Measurements from ENCODE around the gene ECE2. TPM values are rescaled to one million over a fixed set of nuclear protein-coding genes. Genes with fewer than 3 reads are reported as not detected.

Gene ECE2
- total and polyA plus RNA-seq, 10 of the 15 experiments (the other 5 are each of a cell fraction or from before 2014, with no cell fraction given), result not detected

DNA sequence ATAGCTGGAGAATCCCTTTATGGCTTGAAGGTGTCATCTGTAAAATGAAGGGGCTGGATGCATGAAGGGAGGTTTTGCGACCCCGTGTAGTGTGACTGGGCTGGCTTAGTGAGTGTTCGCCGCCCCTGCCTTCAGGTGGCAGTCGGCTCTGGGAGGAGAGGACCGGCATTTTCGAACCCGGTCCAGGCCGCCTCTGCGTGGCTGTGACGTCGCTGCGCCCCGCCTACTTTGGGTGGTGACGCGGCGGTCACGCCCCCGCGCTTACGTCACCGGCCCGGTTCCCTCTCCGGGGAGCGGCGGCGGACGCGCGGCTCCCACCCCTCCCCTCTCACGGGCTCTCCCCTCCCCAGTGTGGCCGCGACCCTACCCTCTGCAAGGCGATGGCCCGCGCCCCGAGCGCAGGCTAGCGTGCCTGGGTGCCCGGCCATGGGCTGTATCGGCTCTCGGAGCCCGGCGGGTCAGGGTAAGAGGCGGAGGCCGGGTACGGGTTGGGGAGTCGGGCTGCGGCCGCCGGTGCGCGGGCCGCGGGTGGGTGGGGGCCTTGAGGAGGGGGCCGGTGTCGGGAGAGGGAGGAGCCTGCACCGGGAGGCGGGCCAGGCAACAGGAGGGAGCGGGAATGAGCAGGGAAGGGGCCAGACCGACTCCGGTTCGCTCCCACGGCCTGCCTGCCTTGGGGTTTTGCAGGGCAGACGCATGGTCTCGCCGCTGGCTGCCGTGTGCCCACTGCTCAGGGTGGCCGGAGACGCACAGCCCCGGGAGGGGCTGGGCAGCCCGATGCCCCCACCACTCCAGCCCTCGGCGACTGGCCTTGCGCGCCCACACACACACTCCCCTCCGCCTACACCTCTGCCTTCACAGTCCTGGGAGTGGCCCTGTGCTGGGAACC lies 60.1 kb downstream of the ECE2 start (continued):
- no peak for TF ChIP-seq RELB (IDR thresholded peaks at IDR 0.05; ENCODE audit: low read depth)
- peak; percentile 92 for TF ChIP-seq POLR2A (IDR thresholded peaks at IDR 0.05; ENCODE audit: low read depth, low read length)
- no peak for TF ChIP-seq BMI1 (IDR thresholded peaks at IDR 0.05; ENCODE audit: borderline replicate concordance)
- no peak for TF ChIP-seq MEF2B (IDR thresholded peaks at IDR 0.05; ENCODE audit: partially characterized antibody, poor library complexity, severe bottlenecking)

- Histone ChIP-seq H3K4me1 (ENCODE audit: control insufficient read depth, insufficient read depth, low read length) (peaks cover 11% of the 10 kb centered on the region), H3K27ac (ENCODE audit: control insufficient read depth, insufficient read depth) (no peak overlapping the region; the same call in 1 of the 2 replicates), H4K20me1 (ENCODE audit: control insufficient read depth, insufficient read depth) (peaks cover 2% of the 10 kb centered on the region), H3K79me2 (ENCODE audit: control insufficient read depth, insufficient read depth, low read length) (no peaks in the 10 kb centered on the region), H3K4me2 (ENCODE audit: control insufficient read depth, insufficient read depth) (peak overlapping the region; percentile 94), H3K27me3 (replicated peaks in 1 of 2; ENCODE audit: control insufficient read depth in 2 of 2, insufficient read depth in 2 of 2, low read length in 1 of 2) (no peaks in the 10 kb centered on the region), H3K9me3 (replicated peaks; ENCODE audit: control insufficient read depth, insufficient read depth, low read length) (no peaks in the 10 kb centered on the region), H3K4me3 (peak overlapping the region; percentile 80), H2AFZ (ENCODE audit: control insufficient read depth, low read depth, low read length) (peak overlapping the region; percentile 19), H3K9ac (ENCODE audit: control insufficient read depth, insufficient read depth, low read length) (peak overlapping the region; percentile 45; the same call in 1 of the 2 replicates), H3K36me3 (ENCODE audit: control insufficient read depth in 2 of 2, insufficient read depth in 2 of 2, low read length in 1 of 2) (peaks cover 15 to 20% of the 10 kb centered on the region in 2 experiments)
- intact Hi-C loops (cut with micrococcal nuclease; ENCODE audit: unreplicated experiment) (no loop called here), in situ Hi-C loops (cut with MboI) (no loop called here)
- SMC1A ChIA-PET (ENCODE audit: uncharacterized antibody, unreplicated experiment), result no interaction called here
- ATAC-seq (no peak; the same call in none of the 3 replicates), DNase-seq (ENCODE audit: low read depth, low spot score) (no peak), FAIRE-seq (no peak)
- BruUV-seq (replicated peaks), result no TSS peak
- POLR2A ChIA-PET, result interaction anchor here (0.8 kb wide), 1 partner anchor 37 kb away, joined by 3 read pairs; no protein-coding TSS in a partner anchor
- WGBS (ENCODE audit: insufficient coverage, insufficient replicate concordance, low lambda C conversion rate, missing lambda C conversion rate), result 51% methylated on average over 17 of the region's 17 CpGs
- TF ChIP-seq CREB1 (IDR thresholded peaks at IDR 0.05; ENCODE audit: low read depth) (no peak), SIX5 (IDR thresholded peaks at IDR 0.05; ENCODE audit: low read depth, low read length, severe bottlenecking) (peak; percentile 50), GABPA (IDR thresholded peaks at IDR 0.05; ENCODE audit: low read depth) (no peak), NFXL1 (IDR thresholded peaks at IDR 0.05; ENCODE audit: borderline replicate concordance) (no peak), SMAD1 (IDR thresholded peaks at IDR 0.05; ENCODE audit: low read depth, partially characterized antibody) (no peak), TAF1 (IDR thresholded peaks at IDR 0.05; ENCODE audit: borderline replicate concordance, low read depth, low read length) (no peak), SPI1 (IDR thresholded peaks at IDR 0.05; ENCODE audit: borderline replicate concordance, insufficient read depth, low read depth, low read length) (peak; percentile 29; the same call in 1 of the 2 replicates), NBN (IDR thresholded peaks at IDR 0.05) (no peak), IKZF2 (IDR thresholded peaks at IDR 0.05) (no peak)
- RAD21 ChIA-PET (ENCODE audit: unreplicated experiment), result no interaction called here
- CTCF ChIA-PET, result interaction anchor here (1.2 kb wide), 1 partner anchor 18 kb away, joined by 6 read pairs; no protein-coding TSS in a partner anchor
These were observed 61.0 kb downstream of the ECE2 start for GRCh38 chr3:184336547-184337398.
